ENCODE measurements around the gene S100A3. TPM values are rescaled to one million over a fixed set of nuclear protein-coding genes. Genes with fewer than 3 reads are reported as not detected.
"Not testable (repeated sequence)": the region's sequence is repeated elsewhere in the genome, so short reads cannot be mapped to it uniquely, and the experiment has no call there.

The S100A3 gene
- polyA plus RNA-seq, 2 of the 4 experiments (the other 2 are of a cell fraction) = 25.0 to 74.0 TPM

- Histone ChIP-seq H3K9me3 (no peaks in the 10 kb centered on the region), H3K4me1 (0 out of 3 replicates have a peak, but pooled peaks cover 7% of the 10 kb centered on the region), H3K27ac (no peak overlapping the region), H3K4me2 (no peak overlapping the region), H3K4me3 (no peak overlapping the region)
- DNase-seq (ENCODE audit: low read depth in 1 of 2, low spot score in 1 of 2) (no peak), ATAC-seq (no peak), FAIRE-seq (no peak)
- CTCF ChIA-PET = interaction anchor here (0.6 to 1.1 kb wide), 3 partner anchors 16 to 1497 kb away, joined by 3 read pairs; no protein-coding TSS in a partner anchor
- no peak for TF ChIP-seq ELK1 (IDR thresholded peaks at IDR 0.05; ENCODE audit: low read depth, low read length)
- no peak for TF ChIP-seq RFX5 (IDR thresholded peaks at IDR 0.05)
- no peak for TF ChIP-seq KDM1A (IDR thresholded peaks at IDR 0.05; ENCODE audit: low read depth)
- TF ChIP-seq TP53 (CRISPR knock-in tag; IDR thresholded peaks at IDR 0.05) = no peak
- TF ChIP-seq MYC (IDR thresholded peaks at IDR 0.05; ENCODE audit: borderline replicate concordance, low read length) = no peak
- no peak for TF ChIP-seq CEBPB (IDR thresholded peaks at IDR 0.05)
- TF ChIP-seq, protein P1, sequence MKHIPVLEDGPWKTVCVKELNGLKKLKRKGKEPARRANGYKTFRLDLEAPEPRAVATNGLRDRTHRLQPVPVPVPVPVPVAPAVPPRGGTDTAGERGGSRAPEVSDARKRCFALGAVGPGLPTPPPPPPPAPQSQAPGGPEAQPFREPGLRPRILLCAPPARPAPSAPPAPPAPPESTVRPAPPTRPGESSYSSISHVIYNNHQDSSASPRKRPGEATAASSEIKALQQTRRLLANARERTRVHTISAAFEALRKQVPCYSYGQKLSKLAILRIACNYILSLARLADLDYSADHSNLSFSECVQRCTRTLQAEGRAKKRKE (CRISPR knock-in tag; IDR thresholded peaks at IDR 0.05; ENCODE audit: low read depth) = no peak
- no peak for TF ChIP-seq SREBF2 (IDR thresholded peaks at IDR 0.05)
- no peak for TF ChIP-seq ZFP36 (IDR thresholded peaks at IDR 0.05; ENCODE audit: borderline replicate concordance, partially characterized antibody)
- no peak for TF ChIP-seq HOXB13 (CRISPR knock-in tag; IDR thresholded peaks at IDR 0.05; ENCODE audit: low read depth)
- 89% methylated on average over 2 of the region's 2 CpGs for WGBS (ENCODE audit: missing lambda C conversion rate)
- POLR2A ChIA-PET = interaction anchor here (0.5 kb wide), 1 partner anchor 43 kb away, joined by 4 read pairs; no protein-coding TSS in a partner anchor
These were observed 39.4 kb upstream of the S100A3 start for GRCh38 chr1:153588482-153588881.

DNA sequence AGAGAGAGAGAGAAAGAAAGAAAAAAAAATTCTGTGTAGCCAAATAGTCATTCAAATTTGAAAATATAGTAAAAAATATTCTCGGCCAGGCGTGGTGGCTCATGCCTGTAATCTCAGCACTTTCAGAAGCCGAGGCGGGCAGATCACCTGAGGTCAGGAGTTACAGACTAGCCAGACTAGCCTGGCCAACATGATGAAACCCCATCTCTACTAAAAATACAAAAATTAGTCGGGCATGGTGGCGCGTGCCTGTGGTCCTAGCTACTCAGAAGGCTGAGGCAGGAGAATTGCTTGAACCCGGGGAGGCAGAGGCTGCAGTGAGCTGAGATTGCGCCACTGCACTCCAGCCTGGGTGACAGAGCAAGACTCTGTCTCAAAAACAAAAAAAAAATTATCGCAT is 39.0 kb upstream of the S100A3 start:
- FAIRE-seq; ATAC-seq; H3K4me3 ChIP-seq; H3K4me1 ChIP-seq; H3K27ac ChIP-seq; POLR2A ChIA-PET; H3K9me3 ChIP-seq; H3K4me2 ChIP-seq; DNase-seq (ENCODE audit: low read depth in 1 of 2, low spot score in 1 of 2): not testable (repeated sequence)
- WGBS (ENCODE audit: missing lambda C conversion rate) = 81% methylated on average over 10 of the region's 10 CpGs
- CTCF ChIA-PET = interaction anchor here (0.6 to 3.3 kb wide), 5 partner anchors 15 to 1498 kb away, joined by 3 to 34 read pairs (median 3); no protein-coding TSS in a partner anchor

GRCh38 chr1:153587314-153587713 is 38.3 kb upstream of the S100A3 start:
- DNase-seq (ENCODE audit: low read depth in 1 of 2, low spot score in 1 of 2) (no peak), FAIRE-seq (no peak), ATAC-seq (no peak)
- Histone ChIP-seq H3K4me1 (0 out of 3 replicates have a peak, but pooled peaks cover 7% of the 10 kb centered on the region), H3K4me3 (no peak overlapping the region), H3K27ac (no peak overlapping the region), H3K4me2 (no peak overlapping the region), H3K9me3 (no peaks in the 10 kb centered on the region)
- no peak for TF ChIP-seq POLR2A (IDR thresholded peaks at IDR 0.05; ENCODE audit: low read length)
- no peak for TF ChIP-seq HOXA7 (CRISPR knock-in tag; IDR thresholded peaks at IDR 0.05)
- TF ChIP-seq PHF8 (IDR thresholded peaks at IDR 0.05; ENCODE audit: borderline replicate concordance, low read depth) = no peak
- no peak for TF ChIP-seq HEYL (CRISPR knock-in tag; IDR thresholded peaks at IDR 0.05)
- TF ChIP-seq PBX3 (IDR thresholded peaks at IDR 0.05) = no peak
- no peak for TF ChIP-seq FOSL2 (IDR thresholded peaks at IDR 0.05)
- TF ChIP-seq FOSL2 (CRISPR knock-in tag; IDR thresholded peaks at IDR 0.05) = no peak
- no peak for TF ChIP-seq CBX8 (IDR thresholded peaks at IDR 0.05)
- TF ChIP-seq HOXB5 (CRISPR knock-in tag; IDR thresholded peaks at IDR 0.05) = no peak
- no peak for TF ChIP-seq CBX2 (IDR thresholded peaks at IDR 0.05; ENCODE audit: borderline replicate concordance, low read depth)
- no peak for TF ChIP-seq ZC3H11A (IDR thresholded peaks at IDR 0.05)
- TF ChIP-seq ZSCAN20 (CRISPR knock-in tag; IDR thresholded peaks at IDR 0.05) = no peak
- TF ChIP-seq NR3C1 (IDR thresholded peaks at IDR 0.05) = no peak
- no peak for TF ChIP-seq CHD4 (IDR thresholded peaks at IDR 0.05; ENCODE audit: borderline replicate concordance)
- no peak for TF ChIP-seq BHLHE40 (IDR thresholded peaks at IDR 0.05; ENCODE audit: low read depth, low read length)
- TF ChIP-seq, protein P2, sequence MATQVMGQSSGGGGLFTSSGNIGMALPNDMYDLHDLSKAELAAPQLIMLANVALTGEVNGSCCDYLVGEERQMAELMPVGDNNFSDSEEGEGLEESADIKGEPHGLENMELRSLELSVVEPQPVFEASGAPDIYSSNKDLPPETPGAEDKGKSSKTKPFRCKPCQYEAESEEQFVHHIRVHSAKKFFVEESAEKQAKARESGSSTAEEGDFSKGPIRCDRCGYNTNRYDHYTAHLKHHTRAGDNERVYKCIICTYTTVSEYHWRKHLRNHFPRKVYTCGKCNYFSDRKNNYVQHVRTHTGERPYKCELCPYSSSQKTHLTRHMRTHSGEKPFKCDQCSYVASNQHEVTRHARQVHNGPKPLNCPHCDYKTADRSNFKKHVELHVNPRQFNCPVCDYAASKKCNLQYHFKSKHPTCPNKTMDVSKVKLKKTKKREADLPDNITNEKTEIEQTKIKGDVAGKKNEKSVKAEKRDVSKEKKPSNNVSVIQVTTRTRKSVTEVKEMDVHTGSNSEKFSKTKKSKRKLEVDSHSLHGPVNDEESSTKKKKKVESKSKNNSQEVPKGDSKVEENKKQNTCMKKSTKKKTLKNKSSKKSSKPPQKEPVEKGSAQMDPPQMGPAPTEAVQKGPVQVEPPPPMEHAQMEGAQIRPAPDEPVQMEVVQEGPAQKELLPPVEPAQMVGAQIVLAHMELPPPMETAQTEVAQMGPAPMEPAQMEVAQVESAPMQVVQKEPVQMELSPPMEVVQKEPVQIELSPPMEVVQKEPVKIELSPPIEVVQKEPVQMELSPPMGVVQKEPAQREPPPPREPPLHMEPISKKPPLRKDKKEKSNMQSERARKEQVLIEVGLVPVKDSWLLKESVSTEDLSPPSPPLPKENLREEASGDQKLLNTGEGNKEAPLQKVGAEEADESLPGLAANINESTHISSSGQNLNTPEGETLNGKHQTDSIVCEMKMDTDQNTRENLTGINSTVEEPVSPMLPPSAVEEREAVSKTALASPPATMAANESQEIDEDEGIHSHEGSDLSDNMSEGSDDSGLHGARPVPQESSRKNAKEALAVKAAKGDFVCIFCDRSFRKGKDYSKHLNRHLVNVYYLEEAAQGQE (IDR thresholded peaks at IDR 0.05) = no peak
- ChIA-PET CTCF (interaction anchor here (0.7 to 3.3 kb wide), 5 partner anchors 9 to 27 kb away, joined by 3 to 34 read pairs (median 4); no protein-coding TSS in a partner anchor), POLR2A (no interaction called here)
- WGBS (ENCODE audit: missing lambda C conversion rate) = 71% methylated on average over 5 of the region's 5 CpGs

Measured in A549 (cell line).